Prostate gland (tissue), 2 donors: ENCODE results near the gene NDUFV1. TPM values are rescaled to one million over a fixed set of nuclear protein-coding genes. Genes with fewer than 3 reads are reported as not detected.
"Not testable (repeated sequence)": the region's sequence is repeated elsewhere in the genome, so short reads cannot be mapped to it uniquely, and the experiment has no call there.

Source experiments
- DNase-seq: peaks from one replicate; pipeline ENCODE4 v3.0.0-alpha.2; 2019; ENCODE audit warnings: low spot score
- H3K27ac ChIP-seq, 2 donors: fragments of 200-600 bp; sonication (generic); 2 replicates each; pipeline ENCODE4 v1.5.1; 2017 to 2019
- H3K27me3 ChIP-seq: fragments of 200-600 bp; sonication (generic); replicated peaks from 2 replicates; pipeline ENCODE4 v1.5.1; 2019; ENCODE audit not compliant: insufficient read depth
- H3K36me3 ChIP-seq, 2 donors: fragments of 200-600 bp; sonication (generic); 1 replicate in 1 of 2; 2 replicates in 1 of 2; pipeline versions ENCODE4 v1.5.1 to v1.8.1; 2017 to 2019
- H3K4me1 ChIP-seq: fragments of 200-600 bp; sonication (generic); replicated peaks from 2 replicates; pipeline ENCODE4 v1.5.1; 2019
- H3K4me3 ChIP-seq, 2 donors: fragments of 200-600 bp; sonication (generic); 2 replicates each; pipeline ENCODE4 v1.5.1; 2017 to 2019
- H3K9me3 ChIP-seq: fragments of 200-600 bp; sonication (generic); 2 replicates; pipeline ENCODE4 v1.5.1; 2017
- CTCF ChIP-seq, 4 experiments: fragments of 200-600 bp in 2 of 4; fragments of 450-650 bp in 2 of 4; sonication (generic) in 2 of 4; IDR thresholded peaks; 1 replicate in 3 of 4; 2 replicates in 1 of 4; pipeline ENCODE4 v1.5.1; 2016 to 2019; ENCODE audit warnings: antibody characterized with exemption in 4 of 4, mild to moderate bottlenecking in 2 of 4, moderate library complexity in 2 of 4
- POLR2A ChIP-seq: fragments of 450-650 bp; IDR thresholded peaks from one replicate; pipeline ENCODE4 v1.6.1; 2016; ENCODE audit warnings: antibody characterized with exemption, mild to moderate bottlenecking
- POLR2AphosphoS5 ChIP-seq: sonication (generic); formaldehyde crosslinking; IDR thresholded peaks from one replicate; pipeline ENCODE4 v1.6.1; 2017; ENCODE audit warnings: antibody characterized with exemption
- WGBS: methylation state at CpG from one replicate; pipeline ENCODE4 v1.1.5; 2018; 5-methylcytosine and 5-hydroxymethylcytosine counted together
- intact Hi-C: fragments of 100-400 bp; cut with DNase I; formaldehyde crosslinking; loops from one replicate; pipeline ENCODE4 v1.14.2; 2022
- total RNA-seq, 2 donors: library from RNA; depleted of rRNA; stranded (reverse); fragments of >200 nt; gene quantifications; one replicate each; pipeline ENCODE4 v1.1.0, GENCODE V29; 2016

The NDUFV1 gene
- total RNA-seq, 2 donors from 2014 or later, result 190 to 260 TPM

DNA sequence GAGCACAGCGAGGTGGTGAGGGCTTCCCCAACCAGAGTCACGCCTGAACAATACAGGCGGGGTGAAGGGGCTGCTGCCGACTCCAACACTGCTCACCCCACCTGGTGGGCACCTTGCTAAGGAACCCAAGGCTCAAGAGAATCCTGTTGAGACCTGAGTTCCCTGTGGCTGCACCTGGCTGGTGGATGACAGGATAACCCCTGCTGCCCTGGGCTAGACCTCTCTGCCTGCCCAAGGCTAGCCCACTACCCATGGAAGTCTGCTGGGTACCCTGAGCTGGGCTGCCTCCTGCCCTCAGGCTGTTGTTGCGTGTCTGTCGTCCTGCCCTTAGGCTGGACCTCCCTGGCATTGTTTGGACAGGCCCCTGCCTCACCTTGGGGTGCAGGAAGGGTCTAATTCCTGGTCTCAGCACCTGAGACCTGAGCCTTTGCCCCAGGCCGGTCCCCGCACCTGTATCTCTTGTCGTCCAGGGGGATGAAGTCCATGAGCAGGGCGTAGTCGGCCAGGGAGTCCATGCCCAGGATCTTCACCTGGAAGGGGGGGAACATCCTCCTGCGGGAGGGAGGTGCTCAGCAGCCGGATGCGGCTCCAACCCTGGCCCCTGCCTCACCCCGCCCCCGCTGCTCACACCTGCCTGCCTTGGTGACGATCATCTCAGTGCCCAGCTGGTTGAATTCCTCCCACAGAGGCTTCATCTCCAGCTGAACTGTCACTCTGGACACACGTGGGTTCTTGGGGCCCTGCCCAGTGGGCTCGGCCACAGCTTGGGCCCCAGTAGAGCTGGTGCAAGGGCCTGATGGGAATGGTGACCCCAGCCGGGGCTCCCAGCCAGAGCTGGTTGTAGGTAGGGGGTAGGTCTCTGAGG lies 27.9 kb downstream of the NDUFV1 start:
- no peaks in the 10 kb centered on the region for H3K36me3 ChIP-seq
- TF ChIP-seq POLR2A (no peak), POLR2AphosphoS5 (no peak), CTCF (IDR thresholded peaks at IDR 0.05) (no peak)
- no peak overlapping the region for H3K4me3 ChIP-seq
- no peaks in the 10 kb centered on the region for H3K27me3 ChIP-seq
- H3K27ac ChIP-seq, result no peak overlapping the region
- H3K4me1 ChIP-seq, result peaks cover 4% of the 10 kb centered on the region
- intact Hi-C loops, result loop anchor here (10.0 kb wide), 1 partner anchor 170 kb away; no protein-coding TSS in a partner anchor
- no peak for DNase-seq
- 76% methylated on average over 14 of the region's 20 CpGs for WGBS
- no peaks in the 10 kb centered on the region for H3K9me3 ChIP-seq

- H3K36me3 ChIP-seq, result no peaks in the 10 kb centered on the region
- no peaks in the 10 kb centered on the region for H3K27me3 ChIP-seq
- intact Hi-C loops, result loop anchor here (10.0 kb wide), 1 partner anchor 170 kb away; no protein-coding TSS in a partner anchor
- WGBS, result 68% methylated on average over 2 of the region's 4 CpGs
- H3K9me3 ChIP-seq, result no peaks in the 10 kb centered on the region
- TF ChIP-seq POLR2AphosphoS5 (no peak), POLR2A (no peak), CTCF (IDR thresholded peaks at IDR 0.05) (no peak)
- DNase-seq, result no peak
- peaks cover 4% of the 10 kb centered on the region for H3K4me1 ChIP-seq
- H3K27ac ChIP-seq, result no peak overlapping the region
- H3K4me3 ChIP-seq, result no peak overlapping the region
These were observed 28.4 kb downstream of the NDUFV1 start for GRCh38 chr11:67635231-67635521.

DNA sequence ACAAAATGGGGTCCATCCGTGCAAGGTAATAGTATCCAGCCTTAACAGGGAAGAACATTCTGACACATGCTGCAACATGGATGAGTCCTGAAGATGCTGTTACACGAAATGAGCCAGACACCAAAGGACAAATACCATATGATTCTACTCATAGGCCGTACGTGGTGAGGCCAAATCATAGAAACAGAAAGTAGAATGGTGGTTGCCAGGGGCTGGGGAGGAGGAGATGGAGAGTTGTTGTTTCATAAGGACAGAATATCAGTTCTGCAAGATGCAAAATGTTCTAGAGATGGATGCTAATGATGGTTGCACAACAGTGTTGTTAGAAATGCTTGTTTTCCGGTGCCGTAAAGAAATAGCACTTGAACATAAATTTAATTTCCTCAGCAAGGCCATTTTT lies 30.2 kb downstream of the NDUFV1 start:
- intact Hi-C loops, result loop anchor here (10.0 kb wide), 1 partner anchor 168 kb away; no protein-coding TSS in a partner anchor
- Histone ChIP-seq H3K27me3 (no peaks in the 10 kb centered on the region), H3K4me3 (no peak overlapping the region), H3K27ac (peak overlapping the region in 1 of 2 donors; percentile 43), H3K4me1 (peaks cover 4% of the 10 kb centered on the region), H3K36me3 (no peaks in the 10 kb centered on the region), H3K9me3 (no peaks in the 10 kb centered on the region)
- 81% methylated on average over 6 of the region's 6 CpGs for WGBS
- no peak for TF ChIP-seq POLR2AphosphoS5
- TF ChIP-seq CTCF (IDR thresholded peaks at IDR 0.05), result no peak
- TF ChIP-seq POLR2A, result no peak
- DNase-seq, result no peak

DNA sequence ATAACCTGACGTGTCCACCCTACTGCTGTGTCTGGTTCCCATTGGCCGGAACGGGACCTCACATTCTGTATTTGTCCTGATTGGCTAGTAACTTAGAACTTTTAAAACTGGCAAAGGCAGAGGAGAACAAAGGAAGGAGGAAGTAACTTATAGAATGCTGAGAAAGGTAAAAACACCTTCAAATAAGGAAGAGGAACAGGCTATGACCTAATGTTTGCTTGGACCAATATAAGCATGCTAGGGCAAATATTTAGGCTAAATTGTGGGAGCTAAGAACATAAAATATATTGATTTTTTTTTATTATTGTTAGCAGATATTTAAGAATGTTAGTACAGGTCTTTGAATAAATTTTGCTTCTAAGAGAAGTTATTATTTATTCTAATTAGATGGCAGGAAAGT lies 30.7 kb downstream of the NDUFV1 start:
- WGBS, result 61% methylated on average over 3 of the region's 3 CpGs
- not testable (repeated sequence) for DNase-seq

GRCh38 chr11:67638535-67639437 lies 32.0 kb downstream of the NDUFV1 start:
- Histone ChIP-seq H3K4me1 (no peaks in the 10 kb centered on the region), H3K27ac (no peak overlapping the region), H3K27me3 (no peaks in the 10 kb centered on the region), H3K4me3 (no peak overlapping the region), H3K36me3 (no peaks in the 10 kb centered on the region), H3K9me3 (no peaks in the 10 kb centered on the region)
- intact Hi-C loops, result loop anchor here (10.0 kb wide), 1 partner anchor 166 kb away; no protein-coding TSS in a partner anchor
- 90% methylated on average over 21 of the region's 24 CpGs for WGBS
- DNase-seq, result no peak
- TF ChIP-seq CTCF (IDR thresholded peaks at IDR 0.05) (no peak), POLR2A (no peak), POLR2AphosphoS5 (no peak)

More for the DNA sequence above, 30.7 kb downstream of the NDUFV1 start:
- intact Hi-C loops, result loop anchor here (10.0 kb wide), 1 partner anchor 167 kb away; no protein-coding TSS in a partner anchor
- not testable (repeated sequence) for H3K9me3 ChIP-seq, H3K27me3 ChIP-seq, H3K4me3 ChIP-seq, H3K4me1 ChIP-seq, H3K36me3 ChIP-seq
- peak overlapping the region in 1 of 2 donors; percentile 43 for H3K27ac ChIP-seq
